Measurements from ENCODE around the gene SEC61A1.

The SEC61A1 gene

DNA sequence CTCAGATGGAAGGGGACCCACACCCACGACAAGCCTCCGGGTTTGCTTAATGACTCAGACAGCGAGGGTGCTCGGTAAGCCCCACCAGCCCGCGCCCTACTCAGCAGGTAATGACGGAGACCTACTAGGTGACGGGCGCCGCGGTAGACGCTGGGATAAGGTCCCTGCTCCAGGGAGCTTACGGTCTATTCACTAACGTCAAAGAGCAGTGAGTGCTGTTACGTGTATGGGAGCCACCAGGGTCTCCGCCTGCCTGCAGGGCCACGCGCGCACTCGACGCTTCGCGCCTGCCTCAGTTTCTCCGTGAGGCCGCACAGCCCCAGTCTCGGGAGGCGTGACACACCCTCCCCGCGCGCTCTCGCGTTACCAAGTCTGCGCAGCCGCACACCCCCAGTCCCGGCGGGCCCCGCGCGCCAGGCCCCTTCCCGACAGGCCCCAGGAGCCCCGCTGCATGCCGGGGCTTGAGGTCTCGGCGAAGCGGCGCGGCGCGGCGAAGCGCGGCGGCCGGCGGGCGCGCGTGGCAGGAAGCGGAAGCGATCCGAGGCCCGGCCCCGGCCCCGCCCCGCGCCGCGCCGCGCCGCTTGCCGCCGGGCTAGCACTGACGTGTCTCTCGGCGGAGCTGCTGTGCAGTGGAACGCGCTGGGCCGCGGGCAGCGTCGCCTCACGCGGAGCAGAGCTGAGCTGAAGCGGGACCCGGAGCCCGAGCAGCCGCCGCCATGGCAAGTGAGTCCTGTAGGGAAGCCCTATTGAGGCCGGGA lies at the start of gene SEC61A1:
TSS of gene SEC61A1 (plus strand) at position 601 of the 758 bp plus-strand sequence. CDS start at position 717, 116 bp downstream.
- peak; percentile 93 for DNase-seq (ENCODE audit: low read depth)
- TF ChIP-seq, protein P1, sequence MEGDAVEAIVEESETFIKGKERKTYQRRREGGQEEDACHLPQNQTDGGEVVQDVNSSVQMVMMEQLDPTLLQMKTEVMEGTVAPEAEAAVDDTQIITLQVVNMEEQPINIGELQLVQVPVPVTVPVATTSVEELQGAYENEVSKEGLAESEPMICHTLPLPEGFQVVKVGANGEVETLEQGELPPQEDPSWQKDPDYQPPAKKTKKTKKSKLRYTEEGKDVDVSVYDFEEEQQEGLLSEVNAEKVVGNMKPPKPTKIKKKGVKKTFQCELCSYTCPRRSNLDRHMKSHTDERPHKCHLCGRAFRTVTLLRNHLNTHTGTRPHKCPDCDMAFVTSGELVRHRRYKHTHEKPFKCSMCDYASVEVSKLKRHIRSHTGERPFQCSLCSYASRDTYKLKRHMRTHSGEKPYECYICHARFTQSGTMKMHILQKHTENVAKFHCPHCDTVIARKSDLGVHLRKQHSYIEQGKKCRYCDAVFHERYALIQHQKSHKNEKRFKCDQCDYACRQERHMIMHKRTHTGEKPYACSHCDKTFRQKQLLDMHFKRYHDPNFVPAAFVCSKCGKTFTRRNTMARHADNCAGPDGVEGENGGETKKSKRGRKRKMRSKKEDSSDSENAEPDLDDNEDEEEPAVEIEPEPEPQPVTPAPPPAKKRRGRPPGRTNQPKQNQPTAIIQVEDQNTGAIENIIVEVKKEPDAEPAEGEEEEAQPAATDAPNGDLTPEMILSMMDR (IDR thresholded peaks at IDR 0.05; ENCODE audit: low read length, missing control alignments): no peak
- H3K4me3 ChIP-seq (replicated peaks; ENCODE audit: low read depth, low read length): peak within 1 kb of the TSS; percentile 90

DNA sequence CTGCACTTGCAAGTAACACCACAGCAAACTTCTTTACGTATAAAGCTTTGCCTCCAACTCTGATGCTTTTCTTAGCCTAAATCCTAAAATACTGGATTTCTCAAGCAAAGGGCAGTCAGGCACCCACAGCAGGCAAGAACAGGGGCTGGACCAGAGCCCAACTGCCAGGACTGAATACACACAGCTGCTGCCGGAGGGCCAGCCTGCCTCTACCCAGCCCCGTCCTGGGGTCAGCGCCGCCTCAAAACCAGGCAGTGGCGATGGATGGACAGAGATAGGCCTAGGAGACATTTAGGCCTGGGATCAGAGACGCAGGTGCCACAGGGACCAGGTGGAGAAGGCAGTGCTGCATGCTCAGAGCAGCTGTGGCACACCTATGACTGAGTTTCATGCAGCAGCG lies 47.6 kb upstream of the SEC61A1 start:
- TF ChIP-seq, protein P1 (IDR thresholded peaks at IDR 0.05; ENCODE audit: low read length, missing control alignments): no peak
- H3K4me3 ChIP-seq (replicated peaks; ENCODE audit: low read depth, low read length): no peak overlapping the region
- no peak for DNase-seq (ENCODE audit: low read depth)

DNA sequence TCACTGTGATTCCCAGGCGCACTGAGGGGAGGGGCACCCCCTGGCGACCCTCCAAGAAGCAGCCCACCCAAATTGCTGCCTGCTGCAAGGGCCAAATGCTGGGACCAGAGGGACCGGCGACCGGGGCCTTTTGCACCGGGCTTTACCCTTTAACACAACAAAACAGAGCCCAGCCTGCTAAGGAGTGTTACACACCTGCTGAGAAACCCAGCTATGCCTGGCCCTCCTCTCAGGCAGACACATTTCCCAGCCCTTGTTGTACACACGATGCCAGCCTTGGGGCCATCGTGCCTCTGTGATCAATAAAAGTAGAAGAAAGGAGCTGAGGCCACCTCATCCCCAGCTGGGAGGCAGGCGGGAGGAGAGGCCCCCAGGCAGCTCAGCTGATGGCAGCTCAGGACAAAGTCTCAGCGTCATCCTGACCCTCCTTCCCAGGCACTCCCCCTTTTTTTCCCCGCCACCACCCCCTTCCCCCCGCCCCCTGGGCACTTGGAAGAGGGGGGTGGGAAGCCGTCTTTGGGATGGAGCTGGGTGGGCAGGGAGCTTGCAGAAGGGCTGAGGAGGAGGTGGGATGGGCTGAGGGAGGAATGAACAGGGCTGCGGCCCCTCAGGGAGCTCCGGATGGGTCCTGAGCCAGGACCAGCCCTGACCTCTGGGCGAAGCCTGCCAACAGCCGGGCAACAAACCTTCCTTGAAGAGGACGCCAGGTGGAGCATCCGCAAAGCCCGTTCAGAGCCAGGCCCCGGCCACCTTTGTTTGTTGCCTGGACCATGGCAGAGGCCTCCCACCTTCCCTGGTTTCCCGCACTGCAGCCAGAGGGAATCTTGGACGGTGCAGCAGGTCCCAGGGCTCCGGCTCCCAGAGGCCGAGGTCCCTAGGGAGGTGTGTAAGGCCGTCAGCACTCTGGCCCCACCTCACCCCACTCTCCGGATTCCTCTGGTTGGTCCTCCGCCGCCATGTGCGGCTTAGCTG lies 45.9 kb upstream of the SEC61A1 start:
- TF ChIP-seq, protein P1 (IDR thresholded peaks at IDR 0.05; ENCODE audit: low read length, missing control alignments): no peak
- DNase-seq (ENCODE audit: low read depth): no peak
- H3K4me3 ChIP-seq (replicated peaks; ENCODE audit: low read depth, low read length): no peak overlapping the region

DNA sequence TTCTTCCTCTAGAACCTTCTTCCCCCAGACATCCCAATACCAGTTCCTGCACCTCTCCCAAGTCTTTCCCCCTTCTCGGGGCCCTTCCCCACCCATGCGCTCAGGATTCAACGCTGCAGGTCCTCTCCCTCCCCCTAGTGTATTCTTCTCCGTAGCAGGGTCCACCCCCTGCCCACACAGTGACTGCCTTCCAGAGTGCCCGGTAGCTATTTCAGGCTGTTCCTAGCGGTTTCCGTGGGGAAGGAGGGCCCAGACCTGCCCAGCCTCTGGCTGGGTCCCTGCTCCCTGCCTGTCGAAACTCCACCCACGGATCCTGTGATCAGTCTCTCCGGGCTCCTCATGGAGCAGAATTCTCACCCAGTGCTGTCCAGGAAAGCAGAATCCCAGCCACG lies 45.2 kb upstream of the SEC61A1 start:
- H3K4me3 ChIP-seq (replicated peaks; ENCODE audit: low read depth, low read length): no peak overlapping the region
- DNase-seq (ENCODE audit: low read depth): no peak
- TF ChIP-seq, protein P1 (IDR thresholded peaks at IDR 0.05; ENCODE audit: low read length, missing control alignments): no peak

DNA sequence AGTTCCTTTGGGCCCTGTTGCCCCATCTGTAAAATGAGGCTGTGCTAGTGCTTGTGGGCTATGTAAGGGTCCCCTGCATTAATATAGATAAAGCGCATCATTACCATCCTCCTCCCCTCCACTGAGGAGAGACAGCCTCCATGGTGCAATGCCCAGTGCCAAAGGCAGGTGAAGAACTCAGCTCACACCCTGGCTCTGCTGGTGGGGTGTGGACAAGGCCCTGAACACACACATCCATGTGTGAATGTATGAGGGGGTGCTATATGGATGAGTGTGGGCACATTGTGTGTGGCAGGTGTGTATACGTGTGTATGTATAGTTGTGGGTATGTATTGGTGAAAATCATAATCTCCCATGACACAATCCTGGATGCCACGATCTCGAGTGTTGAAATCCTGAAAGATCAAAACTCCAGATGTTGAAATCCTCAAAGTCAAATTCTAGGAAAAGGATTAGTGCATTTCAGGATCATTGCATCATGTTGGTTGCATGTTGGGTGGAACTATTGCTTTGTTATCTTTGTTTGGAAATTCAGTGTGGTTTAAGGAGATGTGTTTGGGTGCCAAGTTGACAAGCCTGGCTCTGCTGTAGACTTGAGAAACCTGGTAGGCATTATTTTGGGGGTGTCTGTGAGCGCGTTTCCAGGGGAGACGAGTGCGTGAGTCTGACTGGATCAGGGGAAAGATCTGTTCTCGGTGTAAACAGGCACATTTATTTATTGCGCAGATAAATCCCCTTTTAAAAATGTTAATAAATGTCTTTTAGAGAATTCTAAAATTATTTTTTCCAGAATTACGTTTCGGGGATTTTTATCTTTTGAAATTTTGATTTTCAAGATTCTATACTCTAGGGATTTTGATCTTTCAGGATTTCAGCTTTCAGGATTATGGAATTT lies 42.0 kb upstream of the SEC61A1 start:
- TF ChIP-seq, protein P1 (IDR thresholded peaks at IDR 0.05; ENCODE audit: low read length, missing control alignments): no peak
- no peak overlapping the region for H3K4me3 ChIP-seq (replicated peaks; ENCODE audit: low read depth, low read length)
- DNase-seq (ENCODE audit: low read depth): peak; percentile 74

DNA sequence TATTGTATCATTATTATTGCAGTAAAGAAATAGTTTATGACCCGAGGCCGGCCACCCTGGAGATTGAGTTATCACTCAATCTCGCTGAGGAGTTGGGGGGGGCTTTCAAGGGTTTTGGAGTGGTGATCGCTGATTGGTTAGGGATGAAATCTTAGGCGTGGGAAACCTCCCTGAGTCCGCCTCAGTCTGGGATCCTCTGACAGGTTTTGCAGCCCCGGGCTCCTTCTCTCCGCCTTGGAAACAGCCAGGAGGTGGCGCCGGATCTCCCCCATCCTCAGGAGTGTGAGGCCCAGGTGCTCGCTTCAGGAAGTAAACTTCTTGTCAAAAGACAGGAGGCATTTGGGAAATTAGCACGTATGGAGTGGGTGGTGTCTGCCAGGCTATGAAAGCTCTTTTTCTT lies 41.1 kb upstream of the SEC61A1 start:
- DNase-seq (ENCODE audit: low read depth): peak; percentile 25
- TF ChIP-seq, protein P1 (IDR thresholded peaks at IDR 0.05; ENCODE audit: low read length, missing control alignments): peak; percentile 41
- no peak overlapping the region for H3K4me3 ChIP-seq (replicated peaks; ENCODE audit: low read depth, low read length)
